B cell (primary cell): ENCODE measurements around the gene CLASRP.

ENCODE experiments used
- EZH2 ChIP-seq: IDR thresholded peaks from 2 replicates; pipeline ENCODE4 v1.6.1; 2012; ENCODE audit warnings: borderline replicate concordance, low read depth, mild to moderate bottlenecking, moderate library complexity, low read length; ENCODE audit not compliant: insufficient read depth, poor library complexity, severe bottlenecking
- TF ChIP-seq, protein P1 (sequence below): fragments of 200-600 bp; IDR thresholded peaks from one replicate; pipeline ENCODE4 v1.8.0; 2022; ENCODE audit warnings: antibody characterized with exemption, mild to moderate bottlenecking

DNA sequence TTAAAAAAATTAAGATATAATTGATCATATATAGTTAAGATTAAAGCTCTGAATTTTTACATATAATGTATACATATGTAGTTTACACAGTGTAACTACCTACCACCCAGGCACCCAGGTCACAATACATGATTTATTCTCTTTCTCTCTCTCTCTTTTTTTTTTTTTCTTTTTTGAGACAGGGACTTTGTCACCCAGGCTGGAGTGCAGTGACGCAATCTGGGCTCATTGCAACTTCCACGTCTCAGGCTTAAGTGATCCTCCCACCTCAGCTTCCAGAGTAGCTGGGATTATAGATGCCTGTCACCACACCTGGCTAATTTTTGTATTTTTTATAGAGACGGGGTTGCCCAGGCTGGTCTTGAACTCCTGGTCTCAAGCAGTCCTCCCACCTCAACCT, 18.8 kb upstream of the CLASRP start:
- TF ChIP-seq EZH2: no peak
- TF ChIP-seq, protein P1, sequence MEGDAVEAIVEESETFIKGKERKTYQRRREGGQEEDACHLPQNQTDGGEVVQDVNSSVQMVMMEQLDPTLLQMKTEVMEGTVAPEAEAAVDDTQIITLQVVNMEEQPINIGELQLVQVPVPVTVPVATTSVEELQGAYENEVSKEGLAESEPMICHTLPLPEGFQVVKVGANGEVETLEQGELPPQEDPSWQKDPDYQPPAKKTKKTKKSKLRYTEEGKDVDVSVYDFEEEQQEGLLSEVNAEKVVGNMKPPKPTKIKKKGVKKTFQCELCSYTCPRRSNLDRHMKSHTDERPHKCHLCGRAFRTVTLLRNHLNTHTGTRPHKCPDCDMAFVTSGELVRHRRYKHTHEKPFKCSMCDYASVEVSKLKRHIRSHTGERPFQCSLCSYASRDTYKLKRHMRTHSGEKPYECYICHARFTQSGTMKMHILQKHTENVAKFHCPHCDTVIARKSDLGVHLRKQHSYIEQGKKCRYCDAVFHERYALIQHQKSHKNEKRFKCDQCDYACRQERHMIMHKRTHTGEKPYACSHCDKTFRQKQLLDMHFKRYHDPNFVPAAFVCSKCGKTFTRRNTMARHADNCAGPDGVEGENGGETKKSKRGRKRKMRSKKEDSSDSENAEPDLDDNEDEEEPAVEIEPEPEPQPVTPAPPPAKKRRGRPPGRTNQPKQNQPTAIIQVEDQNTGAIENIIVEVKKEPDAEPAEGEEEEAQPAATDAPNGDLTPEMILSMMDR: no peak
